Head of caudate nucleus (tissue), 42 donors: Measurements from ENCODE around the gene ASH1L.
A peak's percentile ranks its signal among the peaks of the same experiment; 100 is the strongest.
"Not testable (repeated sequence)": the region's sequence is repeated elsewhere in the genome, so short reads cannot be mapped to it uniquely, and the experiment has no call there.

Source experiments
- DNase-seq, 42 donors: peaks; one replicate each; pipeline versions ENCODE4 v3.0.0 to v3.0.0-alpha.2; 2020 to 2021; ENCODE audit warnings: mixed read lengths in 7 of 42
- intact Hi-C: fragments of 100-400 bp; cut with DNase I; formaldehyde crosslinking; loops from one replicate; pipeline ENCODE4 v1.15.0; 2022

ASH1L gene

DNA sequence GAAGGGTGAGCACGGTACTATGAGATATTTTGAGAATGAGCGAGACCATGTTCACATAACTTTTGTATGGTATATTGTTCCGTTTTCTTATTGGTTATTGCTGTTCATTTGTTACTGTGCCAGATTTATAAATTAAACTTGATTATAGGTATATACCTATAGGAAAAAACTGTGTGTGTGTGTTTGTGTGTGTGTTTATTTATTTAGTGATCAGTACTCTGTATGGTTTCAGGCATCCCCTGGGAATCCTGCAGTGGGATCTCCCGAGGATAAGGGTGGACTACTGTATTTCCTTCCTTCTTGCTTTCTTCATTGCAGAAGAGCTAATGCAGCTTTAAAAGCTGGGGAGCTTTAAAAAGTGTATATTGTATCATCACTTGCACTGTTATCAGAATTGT, 8.0 kb upstream of the ASH1L start:
- intact Hi-C loops = no loop called here
- DNase-seq = no peak

DNA sequence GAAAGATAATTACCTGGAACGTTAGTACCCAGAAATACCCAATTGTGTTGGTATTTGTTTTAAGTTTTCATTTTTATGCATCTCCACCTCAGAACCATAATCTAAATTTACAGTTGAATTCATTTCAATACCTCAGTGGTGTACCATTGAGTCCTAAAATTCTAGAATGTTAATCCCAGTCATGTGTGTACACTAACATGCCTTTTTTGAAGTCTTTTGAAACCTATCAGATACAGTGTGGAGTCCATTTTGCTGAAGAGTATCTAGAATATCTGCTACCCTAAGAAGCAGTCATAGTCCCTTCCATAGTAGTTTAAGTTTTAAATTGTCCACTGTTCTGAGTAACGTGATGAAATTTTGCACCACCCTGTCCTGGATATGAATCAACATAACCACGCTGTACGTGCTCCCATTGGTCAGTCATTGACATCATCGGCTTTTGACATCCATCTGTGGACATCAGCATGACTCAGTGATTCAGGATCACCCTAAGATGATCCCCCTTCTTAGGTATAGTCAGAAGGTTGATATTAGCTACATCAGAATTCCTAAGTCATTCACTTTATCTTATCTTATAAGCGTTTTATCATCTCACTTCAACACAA, 7.5 kb upstream of the ASH1L start:
- DNase-seq = no peak
- intact Hi-C loops = no loop called here

DNA sequence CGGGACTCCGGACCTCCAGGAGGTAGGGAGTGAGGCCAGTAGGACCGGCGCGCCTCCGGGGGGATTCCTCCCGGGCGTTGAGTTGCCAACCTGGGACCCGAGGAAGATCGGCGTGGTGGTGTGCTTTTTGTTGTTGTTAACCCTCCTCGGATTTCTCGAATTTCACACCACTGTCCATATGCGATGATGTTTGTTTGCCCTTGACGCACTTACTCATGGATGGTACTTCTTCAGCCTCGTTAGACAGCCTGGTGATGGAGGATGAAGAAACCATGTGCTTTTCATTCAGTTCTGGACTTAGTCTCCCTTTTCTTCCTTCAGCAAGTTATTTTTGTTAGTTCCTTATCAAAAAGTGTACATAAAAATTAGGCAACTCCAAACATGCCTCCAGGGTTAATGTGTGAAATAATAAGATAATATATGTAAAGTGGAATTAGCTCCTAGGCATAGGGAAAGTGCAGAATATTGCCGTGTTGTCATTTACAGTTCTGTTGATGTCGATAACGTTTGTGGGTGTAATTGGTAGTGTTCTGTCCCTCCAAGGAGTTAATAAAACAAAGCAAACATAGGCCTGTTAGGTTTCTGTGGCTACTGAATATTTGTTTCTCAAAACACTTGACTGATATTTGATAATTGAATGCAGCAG, 897 bp upstream of the ASH1L start:
- DNase-seq = not testable (repeated sequence)

DNA sequence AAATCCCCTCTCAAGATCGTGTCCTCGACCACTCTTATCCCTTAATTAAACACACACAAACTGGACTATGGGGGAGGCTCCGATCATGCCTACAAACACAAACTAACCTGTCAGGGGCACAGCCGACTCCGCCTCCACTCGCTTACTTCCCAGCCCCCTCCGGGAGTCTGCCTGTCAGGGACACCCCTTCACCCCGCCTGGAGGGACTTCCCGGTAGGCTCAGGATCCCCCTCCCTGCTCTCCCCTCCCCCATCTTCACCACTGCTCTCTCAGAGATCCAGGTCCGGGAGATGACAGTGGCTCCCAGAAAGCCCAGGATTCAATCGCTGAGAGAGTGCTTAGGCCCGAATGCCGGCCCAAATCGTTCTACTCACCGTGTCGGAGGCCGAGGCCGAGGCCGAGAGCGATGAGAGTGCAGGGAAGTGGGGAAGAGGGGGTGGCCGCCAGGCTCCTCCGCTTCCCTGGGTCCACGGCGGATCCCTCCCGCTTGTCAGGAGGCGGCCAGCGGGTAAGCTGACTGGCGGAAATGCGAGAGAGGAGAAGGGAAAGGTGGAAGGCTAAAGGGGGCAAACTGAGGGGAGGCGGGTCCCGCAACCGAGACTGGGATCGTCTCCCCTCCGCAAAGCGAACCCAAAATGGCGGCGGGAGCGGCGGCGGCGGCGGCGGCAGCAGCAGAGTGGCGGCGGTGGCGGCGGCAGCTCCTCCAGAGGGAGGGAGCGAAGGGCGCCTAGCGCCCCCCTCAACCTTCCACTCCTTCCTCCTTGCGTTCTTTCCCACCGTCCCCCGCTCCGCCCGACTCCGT, 623 bp downstream of the ASH1L start:
- DNase-seq = peak in 32 of 42 donors; percentile 23 to 84 (median 62)
- intact Hi-C loops = not testable (repeated sequence)

More for the DNA sequence above, 897 bp upstream of the ASH1L start:
- intact Hi-C loops = not testable (repeated sequence)

DNA sequence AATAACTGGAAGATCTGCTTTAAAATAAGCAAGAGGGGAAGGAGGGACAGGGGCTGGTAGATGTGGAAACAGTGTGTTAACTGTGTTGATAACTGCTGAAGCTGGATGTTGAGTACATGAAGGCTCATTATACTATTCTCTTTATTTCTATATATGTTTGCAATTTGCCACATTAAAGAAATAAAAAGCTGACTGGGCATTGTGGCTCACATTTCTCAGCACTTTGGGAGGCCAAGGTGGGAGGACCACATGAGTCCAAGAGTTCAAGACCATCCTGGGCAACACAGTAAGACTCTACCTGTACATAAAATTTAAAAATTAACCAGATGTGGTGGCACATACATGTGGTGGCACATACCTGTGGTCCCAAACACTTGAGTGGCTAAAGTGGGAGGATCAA, 6.7 kb downstream of the ASH1L start:
- intact Hi-C loops = no loop called here
- no peak for DNase-seq

DNA sequence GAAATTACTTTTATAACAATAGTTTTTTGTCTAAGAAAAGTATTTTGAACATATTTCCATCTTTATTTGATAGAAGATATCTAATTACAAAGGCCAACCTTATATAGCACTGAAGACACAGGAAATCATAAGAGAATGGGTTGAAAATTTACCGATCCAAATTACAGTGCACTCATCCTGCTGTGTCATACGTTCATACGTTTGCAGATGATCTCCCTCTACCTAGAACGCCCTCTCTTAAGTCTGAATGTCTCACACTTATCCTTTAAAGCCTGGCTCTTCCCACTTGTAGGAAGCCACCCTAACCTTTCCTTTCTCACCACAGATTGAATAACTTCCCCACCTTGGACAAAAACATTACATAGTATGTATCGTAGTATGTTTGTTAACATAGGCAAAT, 9.3 kb downstream of the ASH1L start:
- no peak for DNase-seq
- intact Hi-C loops = no loop called here

DNA sequence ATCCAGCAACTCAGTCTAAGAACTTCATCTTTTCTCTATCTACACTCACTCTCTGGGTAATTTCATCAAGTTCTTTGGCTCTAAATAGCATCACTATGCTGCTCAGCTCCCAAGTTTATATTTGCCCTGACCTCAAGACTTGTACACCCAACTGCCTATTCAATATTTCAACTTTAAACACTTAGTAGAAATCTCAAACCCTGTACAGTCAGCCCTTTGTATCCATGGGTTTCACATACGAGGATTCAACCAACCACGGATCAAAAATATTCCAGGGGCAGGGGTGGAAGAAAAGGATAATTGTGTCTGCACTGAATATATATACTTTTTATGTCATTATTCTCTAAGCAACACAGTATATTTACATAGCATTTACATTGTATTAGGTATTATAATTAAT, 13.9 kb downstream of the ASH1L start:
- DNase-seq = no peak
- intact Hi-C loops = no loop called here

DNA sequence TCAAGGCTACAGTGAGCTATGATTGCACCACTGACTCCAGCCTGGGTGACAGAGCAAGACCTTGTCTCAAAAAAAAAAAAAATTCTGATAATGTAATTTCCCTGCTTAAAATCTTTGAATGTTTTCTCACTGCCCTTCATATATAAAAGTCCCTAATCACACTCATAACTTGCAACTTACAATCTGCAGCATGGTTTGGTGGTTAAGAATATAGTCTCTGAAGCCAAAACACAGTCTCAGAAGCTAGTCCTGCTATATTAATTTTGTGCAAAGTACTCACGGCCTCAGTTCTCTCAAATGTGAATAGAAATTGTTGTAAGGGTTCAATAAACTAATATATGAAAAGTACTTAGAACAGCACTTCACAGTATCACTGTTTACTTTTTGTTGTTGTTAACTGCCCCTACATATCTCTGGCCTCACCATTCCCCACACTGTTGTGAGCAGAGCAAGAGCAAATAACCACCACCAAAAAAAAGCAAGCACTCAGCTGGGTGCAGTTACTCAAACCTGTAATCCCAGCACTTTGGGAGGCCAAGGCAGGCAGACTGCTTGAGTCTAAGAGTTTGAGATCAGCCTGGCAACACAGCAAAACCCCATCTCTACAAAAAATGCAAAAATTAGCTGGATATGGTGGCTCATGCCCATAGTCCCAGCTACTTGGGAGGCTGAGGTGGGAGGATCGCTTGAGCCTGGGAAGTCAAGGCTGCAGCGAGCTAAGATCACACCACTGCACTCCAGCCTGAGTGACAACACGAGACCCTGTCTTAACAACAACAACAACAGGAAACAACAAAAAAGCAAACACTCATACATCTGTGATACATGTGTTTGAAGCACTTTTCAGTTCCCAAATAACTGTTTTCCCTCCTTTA, 22.4 kb downstream of the ASH1L start:
- intact Hi-C loops = no loop called here
- DNase-seq = no peak

DNA sequence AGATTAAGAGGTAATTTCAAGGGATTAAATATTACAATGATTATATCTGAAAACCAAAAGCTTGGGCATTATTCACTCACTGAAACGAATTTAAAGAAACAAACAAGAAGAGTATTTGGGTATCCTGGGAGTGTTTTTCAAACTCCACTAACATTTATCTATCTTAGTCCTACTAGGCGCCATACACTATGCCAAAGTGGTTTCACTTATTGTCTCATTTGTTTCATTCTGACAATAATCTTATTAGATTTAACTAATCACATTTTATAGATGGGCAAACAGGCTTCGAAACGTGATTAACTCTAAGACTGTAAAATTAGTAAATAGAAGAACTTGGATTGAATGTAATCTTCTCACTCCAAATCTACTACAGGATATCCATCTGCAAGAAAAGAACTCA, 25.4 kb downstream of the ASH1L start:
- intact Hi-C loops = no loop called here

DNA sequence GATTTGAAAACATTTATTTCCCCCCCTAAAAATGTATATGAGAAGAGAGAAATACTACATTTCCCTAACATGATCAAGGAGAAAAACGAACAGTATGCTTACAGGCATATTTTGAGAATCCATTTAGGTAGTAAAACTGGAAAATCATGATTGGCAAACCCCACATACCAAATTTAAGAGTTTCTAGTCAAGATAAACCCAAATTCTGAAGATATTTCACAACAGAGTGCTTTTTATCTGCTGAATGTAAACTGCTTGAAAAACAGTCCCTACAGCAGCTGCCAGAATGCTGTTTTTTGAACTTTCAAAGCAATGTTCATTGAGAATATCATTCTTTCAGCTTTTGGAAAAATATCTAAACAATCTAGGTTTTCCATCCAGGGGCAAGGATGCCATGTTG, 31.0 kb downstream of the ASH1L start:
- no peak for DNase-seq
- intact Hi-C loops = no loop called here

More for the DNA sequence above, 25.4 kb downstream of the ASH1L start:
- no peak for DNase-seq

DNA sequence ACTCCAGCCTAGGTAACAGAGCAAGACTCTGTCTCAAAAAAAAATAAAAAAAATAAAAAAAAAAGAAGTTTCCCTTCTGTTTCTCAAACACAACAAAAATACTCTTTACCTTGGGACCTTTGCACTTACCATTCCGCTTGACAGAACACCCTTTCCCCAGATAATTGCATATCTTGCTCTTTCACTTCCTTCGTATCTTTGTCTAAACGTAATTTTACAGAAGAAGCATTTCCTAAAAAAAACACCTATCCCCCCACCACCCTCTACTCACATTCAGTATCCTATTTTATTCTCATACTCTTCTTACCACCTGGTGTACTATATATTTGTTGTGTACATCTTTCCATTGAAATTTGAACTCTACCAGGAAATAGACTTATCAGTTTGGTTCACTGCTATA, 32.7 kb downstream of the ASH1L start:
- intact Hi-C loops = no loop called here
- DNase-seq = no peak

DNA sequence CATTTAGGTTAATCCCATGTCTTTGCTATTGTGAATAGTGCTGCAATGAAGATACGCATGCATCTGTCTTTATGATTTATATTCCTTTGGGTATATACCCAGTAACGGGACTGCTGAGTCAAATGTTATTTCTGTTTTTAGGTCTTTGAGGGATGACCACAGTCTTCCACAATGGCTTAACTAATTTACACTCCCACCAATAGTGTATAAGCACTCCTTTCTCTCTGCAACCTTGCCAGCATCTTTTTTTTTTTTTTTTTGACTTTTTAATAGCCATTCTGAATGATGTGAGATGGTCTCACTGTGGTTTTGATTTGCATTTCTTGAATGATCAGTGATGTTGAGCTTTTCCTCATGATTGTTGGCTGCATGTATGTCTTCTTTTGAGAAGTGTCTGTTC, 33.5 kb downstream of the ASH1L start:
- no peak for DNase-seq
- intact Hi-C loops = no loop called here

DNA sequence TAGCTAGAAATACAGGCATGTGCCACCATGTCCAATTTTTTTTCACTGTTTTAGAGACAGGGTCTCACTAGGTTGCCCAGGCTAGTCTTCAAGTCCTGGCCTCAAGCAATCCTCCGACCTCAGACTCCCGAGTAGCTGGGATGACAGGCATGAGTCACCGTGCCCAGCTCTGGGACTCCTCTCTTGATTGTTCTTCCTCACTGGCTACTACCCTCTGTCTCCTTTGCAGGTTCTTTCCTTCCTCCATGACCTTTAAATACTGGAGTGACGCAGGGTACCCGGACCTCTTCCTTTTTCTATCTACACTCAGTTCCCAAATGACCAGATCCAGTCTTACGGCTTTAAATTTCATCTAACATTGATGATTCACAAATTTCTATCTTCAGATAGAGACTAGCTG, 34.9 kb downstream of the ASH1L start:
- DNase-seq = peak in 1 of 42 donors; percentile 2
- intact Hi-C loops = no loop called here

DNA sequence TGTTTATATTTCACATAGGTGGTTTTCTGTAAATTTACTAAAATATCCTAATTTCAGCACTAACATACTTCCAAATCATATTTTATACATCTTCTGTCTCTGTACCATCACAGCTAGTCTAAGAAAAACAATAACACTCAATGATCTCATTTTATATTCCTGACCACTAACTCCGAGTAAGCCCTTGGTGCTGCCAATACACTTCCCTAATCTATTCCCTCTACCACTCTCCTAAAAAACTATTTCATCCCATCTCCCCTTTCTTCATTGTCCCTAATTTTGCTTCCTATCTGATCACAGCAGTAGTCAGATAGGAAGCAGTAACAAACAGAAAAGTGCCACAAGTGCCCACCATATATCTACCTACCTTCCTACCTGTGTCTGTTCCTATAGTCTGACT, 36.2 kb downstream of the ASH1L start:
- DNase-seq = no peak
- intact Hi-C loops = no loop called here

DNA sequence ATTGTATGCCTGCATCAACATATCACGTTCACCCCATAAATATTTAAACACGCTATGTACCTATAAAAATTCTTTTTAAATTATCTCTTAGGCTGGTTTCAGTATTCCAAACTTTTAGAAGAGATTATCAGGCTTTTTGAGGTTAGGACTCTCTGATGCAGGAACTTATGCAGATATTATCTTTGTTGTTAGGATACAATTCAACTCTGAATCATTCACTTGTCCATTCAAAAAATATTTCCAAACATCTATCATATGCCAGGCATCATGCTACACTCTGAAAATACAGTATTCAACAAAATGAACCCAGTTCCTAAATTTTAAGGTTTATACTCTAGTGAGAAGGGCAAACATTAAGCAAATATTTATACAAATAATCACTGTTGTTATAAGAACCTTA, 40.5 kb downstream of the ASH1L start:
- DNase-seq = no peak
- intact Hi-C loops = no loop called here

DNA sequence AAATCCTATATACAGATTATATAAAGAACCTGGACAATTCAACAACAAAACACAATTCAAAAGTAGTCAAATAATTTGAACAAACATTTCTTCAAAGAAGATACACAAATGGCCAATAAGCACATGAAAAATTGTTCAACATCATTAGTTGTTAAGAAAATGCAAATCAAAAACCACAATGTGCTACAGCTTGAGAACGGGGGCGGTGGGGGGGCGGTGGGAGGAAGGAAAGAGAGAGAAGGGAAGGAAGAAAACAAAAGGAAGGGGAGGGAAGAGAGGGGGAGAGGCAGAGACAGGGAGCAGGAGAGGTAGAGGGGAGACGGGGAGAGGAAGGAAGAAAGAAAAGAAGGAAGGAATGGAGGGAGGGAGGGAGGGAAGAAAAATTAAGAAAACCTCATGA, 44.1 kb downstream of the ASH1L start:
- intact Hi-C loops = no loop called here
- DNase-seq = no peak

DNA sequence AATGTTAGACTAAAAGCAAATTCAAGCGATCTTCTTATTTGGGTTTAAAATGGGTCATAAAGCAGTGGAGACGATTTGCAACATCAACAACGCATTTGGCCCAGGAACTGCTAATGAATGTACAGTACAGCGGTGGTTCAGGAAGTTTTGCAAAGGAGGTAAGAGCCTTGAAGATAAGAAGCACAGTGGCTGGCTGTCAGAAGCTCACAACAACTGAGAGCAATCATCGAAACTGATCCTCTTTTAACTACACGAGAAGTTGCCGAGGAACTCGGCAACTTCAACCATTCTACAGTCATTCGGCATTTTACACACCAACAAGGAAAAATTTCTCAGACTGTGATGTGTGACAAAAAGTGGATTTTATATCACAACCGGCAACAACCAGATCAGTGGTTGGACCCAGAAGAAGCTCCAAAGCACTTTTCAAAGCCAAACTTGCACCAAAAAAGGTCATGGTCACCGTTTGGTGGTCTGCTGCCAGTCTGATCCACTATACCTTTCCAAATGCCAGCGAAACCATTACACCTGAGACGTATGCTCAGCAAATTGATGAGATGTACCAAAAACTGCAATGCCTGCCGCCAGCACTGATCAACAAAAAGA, 47.9 kb downstream of the ASH1L start:
- intact Hi-C loops = no loop called here
- DNase-seq = no peak

DNA sequence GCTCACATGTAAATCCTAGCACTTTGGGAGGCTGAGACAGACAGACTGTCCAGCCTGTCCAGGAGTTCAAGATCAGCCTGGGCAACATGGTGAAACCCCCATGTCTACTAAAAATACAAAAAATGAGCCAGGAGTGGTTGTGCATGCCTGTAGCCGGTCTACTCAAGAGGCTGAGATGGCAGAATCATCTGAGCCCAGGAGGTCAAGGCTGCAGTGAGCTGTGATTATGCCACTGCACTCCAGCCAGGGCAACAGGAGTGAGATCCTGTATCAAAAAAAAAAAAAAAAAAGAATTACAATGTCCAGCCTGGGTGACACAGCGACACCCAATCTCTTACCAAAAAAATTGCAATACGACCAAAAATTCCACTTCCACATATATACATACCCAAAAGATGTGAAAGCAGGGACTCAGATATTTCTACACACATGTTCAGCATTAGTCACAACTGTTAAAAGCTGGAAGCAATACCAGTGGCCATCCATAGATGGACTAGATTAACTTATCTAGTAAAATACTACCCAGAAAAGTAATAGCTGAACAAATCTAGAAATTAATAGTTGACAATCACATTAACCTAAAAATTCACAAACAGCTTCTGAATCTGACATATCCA, 49.2 kb downstream of the ASH1L start:
- intact Hi-C loops = no loop called here
- DNase-seq = no peak

DNA sequence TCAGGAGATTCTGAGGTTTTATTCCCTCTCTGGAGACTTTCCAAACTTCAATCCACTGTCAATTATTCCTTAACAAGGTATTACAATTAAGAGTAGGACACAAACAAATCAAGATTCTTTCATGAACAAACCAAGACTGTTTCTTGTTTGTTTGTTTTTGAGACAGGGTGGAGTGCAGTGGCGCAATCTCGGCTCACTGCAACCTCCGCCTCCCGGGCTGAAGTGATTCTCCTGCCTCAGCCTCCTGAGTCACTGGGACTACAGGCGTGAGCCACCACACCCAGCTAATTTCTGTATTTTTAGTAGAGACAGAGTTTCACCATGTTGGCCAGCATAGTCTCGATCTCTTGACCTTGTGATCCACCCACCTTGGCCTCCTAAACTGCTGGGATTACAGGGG, 51.2 kb downstream of the ASH1L start:
- intact Hi-C loops, DNase-seq: not testable (repeated sequence)
